Measurements from ENCODE around the gene PPME1.

DNA sequence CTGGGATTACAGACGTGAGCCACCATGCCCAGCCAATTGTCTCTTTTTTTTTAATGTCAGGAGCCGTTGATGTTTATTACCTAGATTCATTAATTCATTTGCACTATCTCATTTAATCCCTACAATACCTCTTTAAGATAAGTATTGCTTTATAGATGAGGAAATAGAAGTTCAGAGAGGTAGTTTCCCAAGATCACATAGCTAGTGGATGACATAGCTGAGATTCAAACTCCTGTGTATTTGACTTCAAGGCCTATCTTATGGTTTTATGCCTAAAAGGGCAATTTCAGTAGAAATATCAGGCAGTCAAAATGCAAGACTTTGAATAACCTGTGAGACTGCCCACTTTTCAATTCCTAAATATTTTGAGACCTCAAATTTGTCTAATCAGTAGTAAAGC, 66.5 kb downstream of the PPME1 start:
- TF ChIP-seq, protein P1, sequence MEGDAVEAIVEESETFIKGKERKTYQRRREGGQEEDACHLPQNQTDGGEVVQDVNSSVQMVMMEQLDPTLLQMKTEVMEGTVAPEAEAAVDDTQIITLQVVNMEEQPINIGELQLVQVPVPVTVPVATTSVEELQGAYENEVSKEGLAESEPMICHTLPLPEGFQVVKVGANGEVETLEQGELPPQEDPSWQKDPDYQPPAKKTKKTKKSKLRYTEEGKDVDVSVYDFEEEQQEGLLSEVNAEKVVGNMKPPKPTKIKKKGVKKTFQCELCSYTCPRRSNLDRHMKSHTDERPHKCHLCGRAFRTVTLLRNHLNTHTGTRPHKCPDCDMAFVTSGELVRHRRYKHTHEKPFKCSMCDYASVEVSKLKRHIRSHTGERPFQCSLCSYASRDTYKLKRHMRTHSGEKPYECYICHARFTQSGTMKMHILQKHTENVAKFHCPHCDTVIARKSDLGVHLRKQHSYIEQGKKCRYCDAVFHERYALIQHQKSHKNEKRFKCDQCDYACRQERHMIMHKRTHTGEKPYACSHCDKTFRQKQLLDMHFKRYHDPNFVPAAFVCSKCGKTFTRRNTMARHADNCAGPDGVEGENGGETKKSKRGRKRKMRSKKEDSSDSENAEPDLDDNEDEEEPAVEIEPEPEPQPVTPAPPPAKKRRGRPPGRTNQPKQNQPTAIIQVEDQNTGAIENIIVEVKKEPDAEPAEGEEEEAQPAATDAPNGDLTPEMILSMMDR (conservative IDR thresholded peaks at IDR 0.05; ENCODE audit: low read depth, low read length) = no peak
- TF ChIP-seq EZH2 (IDR thresholded peaks at IDR 0.05; ENCODE audit: borderline replicate concordance, low read depth, low read length, poor library complexity, severe bottlenecking) = no peak

All from A673 (cell line).